Mesenchymal stem cell (in vitro differentiated cells and primary cell): ENCODE data around the gene SMIM22.

ENCODE experiments used
- DNase-seq: peaks from one replicate; pipeline ENCODE4 v3.0.0-alpha.2; 2013
- H2AFZ ChIP-seq: one replicate; pipeline ENCODE4 v1.6.1; 2013; ENCODE audit warnings: low read depth, mild to moderate bottlenecking, control low read depth, inconsistent platforms, low read length, moderate library complexity
- H2AK5ac ChIP-seq: 2 replicates; pipeline ENCODE4 v1.6.1; 2013; ENCODE audit warnings: low read length, moderate library complexity, mild to moderate bottlenecking, inconsistent platforms; ENCODE audit not compliant: severe bottlenecking
- H2BK120ac ChIP-seq: one replicate; pipeline ENCODE4 v1.6.1; 2013; ENCODE audit warnings: low read depth, mild to moderate bottlenecking, inconsistent platforms, low read length, moderate library complexity
- H2BK12ac ChIP-seq, 2 experiments: one replicate each; pipeline ENCODE4 v1.6.1; 2013; ENCODE audit warnings: inconsistent platforms in 2 of 2, low read length in 2 of 2, mild to moderate bottlenecking in 2 of 2, moderate library complexity in 2 of 2, control low read depth in 1 of 2
- H2BK15ac ChIP-seq: one replicate; pipeline ENCODE4 v1.6.1; 2013; ENCODE audit warnings: mild to moderate bottlenecking, low read depth, inconsistent platforms; ENCODE audit not compliant: poor library complexity, severe bottlenecking
- H2BK5ac ChIP-seq: 2 replicates; pipeline ENCODE4 v1.6.1; 2013; ENCODE audit warnings: low read depth, mild to moderate bottlenecking, low read length, control low read depth, inconsistent platforms; ENCODE audit not compliant: poor library complexity, severe bottlenecking
- H3K14ac ChIP-seq, 2 experiments: one replicate each; pipeline ENCODE4 v1.6.1; 2013; ENCODE audit warnings: inconsistent platforms in 2 of 2, low read length in 2 of 2, control low read depth in 1 of 2, mild to moderate bottlenecking in 1 of 2, moderate library complexity in 1 of 2
- H3K18ac ChIP-seq, 2 experiments: one replicate each; pipeline ENCODE4 v1.6.1; 2013; ENCODE audit warnings: inconsistent platforms in 2 of 2, low read length in 2 of 2, control low read depth in 1 of 2, low read depth in 1 of 2, mild to moderate bottlenecking in 1 of 2
- H3K23ac ChIP-seq, 2 experiments: one replicate each; pipeline ENCODE4 v1.6.1; 2013; ENCODE audit warnings: inconsistent platforms in 2 of 2, low read length in 2 of 2, mild to moderate bottlenecking in 2 of 2, moderate library complexity in 2 of 2, control low read depth in 1 of 2
- H3K27ac ChIP-seq: 2 replicates; pipeline ENCODE4 v1.5.1; 2013; ENCODE audit warnings: mild to moderate bottlenecking, moderate library complexity, low read length, control low read depth, inconsistent platforms; ENCODE audit not compliant: poor library complexity, severe bottlenecking
- H3K27me3 ChIP-seq, 2 experiments: 2 replicates each; pipeline versions ENCODE4 v1.6.1 to v1.7.0; 2013; ENCODE audit warnings: low read length in 2 of 2, mild to moderate bottlenecking in 2 of 2, moderate library complexity in 2 of 2, control low read depth in 1 of 2, inconsistent platforms in 1 of 2; ENCODE audit not compliant: control insufficient read depth in 1 of 2, insufficient read depth in 1 of 2
- H3K36me3 ChIP-seq, 2 experiments: 2 replicates each; pipeline versions ENCODE4 v1.6.1 to v1.7.0; 2013; ENCODE audit warnings: low read length in 2 of 2, control low read depth in 1 of 2, inconsistent platforms in 1 of 2, low read depth in 1 of 2, mild to moderate bottlenecking in 1 of 2; ENCODE audit not compliant: insufficient read depth in 2 of 2, control insufficient read depth in 1 of 2
- H3K4ac ChIP-seq, 2 experiments: one replicate each; pipeline ENCODE4 v1.6.1; 2013; ENCODE audit warnings: inconsistent platforms in 2 of 2, low read length in 2 of 2, mild to moderate bottlenecking in 2 of 2, moderate library complexity in 2 of 2, control low read depth in 1 of 2, low read depth in 1 of 2
- H3K4me1 ChIP-seq: 2 replicates; pipeline ENCODE4 v1.6.1; 2013; ENCODE audit warnings: low read depth, low read length, control low read depth; ENCODE audit not compliant: control insufficient read depth, insufficient read depth
- H3K4me2 ChIP-seq: 2 replicates; pipeline ENCODE4 v1.6.1; 2013; ENCODE audit warnings: low read length, mild to moderate bottlenecking, inconsistent platforms; ENCODE audit not compliant: poor library complexity, severe bottlenecking
- H3K4me3 ChIP-seq, 2 experiments: 2 replicates each; pipeline versions ENCODE4 v1.5.1 to v1.7.0; 2013; ENCODE audit warnings: low read length in 2 of 2, mild to moderate bottlenecking in 2 of 2, control low read depth in 1 of 2, low read depth in 1 of 2; ENCODE audit not compliant: insufficient read depth in 1 of 2
- H3K79me1 ChIP-seq: replicated peaks from 2 replicates; pipeline ENCODE4 v1.6.1; 2013; ENCODE audit warnings: mild to moderate bottlenecking, control low read depth, low read length, inconsistent platforms; ENCODE audit not compliant: poor library complexity, severe bottlenecking
- H3K9ac ChIP-seq: 2 replicates; pipeline ENCODE4 v1.7.0; 2013; ENCODE audit warnings: mild to moderate bottlenecking, low read length, moderate library complexity
- H3K9me3 ChIP-seq: 2 replicates; pipeline ENCODE4 v1.7.0; 2013; ENCODE audit warnings: mild to moderate bottlenecking, low read length; ENCODE audit not compliant: control insufficient read depth
- H4K8ac ChIP-seq: one replicate; pipeline ENCODE4 v1.6.1; 2013; ENCODE audit warnings: inconsistent platforms, mild to moderate bottlenecking, low read length, moderate library complexity
- H4K91ac ChIP-seq: one replicate; pipeline ENCODE4 v1.6.1; 2013; ENCODE audit warnings: mild to moderate bottlenecking, low read length, inconsistent platforms
- WGBS: methylation state at CpG from one replicate; pipeline ENCODE4 v1.1.7; 2013; ENCODE audit warnings: mixed read lengths; 5-methylcytosine and 5-hydroxymethylcytosine counted together

The SMIM22 gene

GRCh38 chr16:4772351-4772750 lies 22.8 kb upstream of the SMIM22 start:
- Histone ChIP-seq H2BK5ac (no peak overlapping the region), H3K36me3 (no peaks in the 10 kb centered on the region), H4K8ac (no peak overlapping the region), H4K91ac (no peak overlapping the region), H2AFZ (no peak overlapping the region), H3K4me1 (peaks cover 3% of the 10 kb centered on the region), H2BK15ac (no peak overlapping the region), H2BK12ac (no peak overlapping the region), H2BK120ac (no peak overlapping the region), H3K23ac (no peak overlapping the region), H3K9me3 (no peaks in the 10 kb centered on the region), H3K79me1 (peaks cover 1% of the 10 kb centered on the region), H3K14ac (no peak overlapping the region), H2AK5ac (no peak overlapping the region), H3K18ac (no peak overlapping the region), H3K9ac (no peak overlapping the region), H3K27ac (no peak overlapping the region), H3K4me3 (no peak overlapping the region), H3K4me2 (no peak overlapping the region), H3K27me3 (no peaks in the 10 kb centered on the region), H3K4ac (no peak overlapping the region)
- WGBS = 83% methylated on average over 3 of the region's 5 CpGs
- DNase-seq = no peak

GRCh38 chr16:4775005-4775404 lies 20.2 kb upstream of the SMIM22 start:
- no peak overlapping the region for H2BK5ac ChIP-seq
- no peaks in the 10 kb centered on the region for H3K4me1 ChIP-seq
- H2BK15ac ChIP-seq = no peak overlapping the region
- H3K9me3 ChIP-seq = no peaks in the 10 kb centered on the region
- no peaks in the 10 kb centered on the region for H3K36me3 ChIP-seq
- no peak overlapping the region for H3K18ac ChIP-seq
- H3K9ac ChIP-seq = no peak overlapping the region
- H2BK12ac ChIP-seq = no peak overlapping the region
- 96% methylated on average over 13 of the region's 13 CpGs for WGBS
- no peak overlapping the region for H4K8ac ChIP-seq
- H2AK5ac ChIP-seq = no peak overlapping the region
- no peak overlapping the region for H3K23ac ChIP-seq
- no peak overlapping the region for H2AFZ ChIP-seq
- no peaks in the 10 kb centered on the region for H3K79me1 ChIP-seq
- H3K4me3 ChIP-seq = no peak overlapping the region
- no peak overlapping the region for H3K4me2 ChIP-seq
- peak overlapping the region; percentile 29 for H4K91ac ChIP-seq
- no peaks in the 10 kb centered on the region for H3K27me3 ChIP-seq
- DNase-seq = no peak
- no peak overlapping the region for H3K14ac ChIP-seq
- H3K27ac ChIP-seq = no peak overlapping the region
- no peak overlapping the region for H2BK120ac ChIP-seq
- H3K4ac ChIP-seq = no peak overlapping the region

GRCh38 chr16:4776141-4776705 lies 18.9 kb upstream of the SMIM22 start:
- Histone ChIP-seq H3K27ac (no peak overlapping the region), H3K4me2 (no peak overlapping the region), H3K4me1 (no peaks in the 10 kb centered on the region), H2BK5ac (no peak overlapping the region), H3K4me3 (no peak overlapping the region), H3K23ac (no peak overlapping the region), H3K9me3 (no peaks in the 10 kb centered on the region), H2BK15ac (no peak overlapping the region), H3K18ac (no peak overlapping the region), H3K14ac (no peak overlapping the region), H3K36me3 (no peaks in the 10 kb centered on the region), H3K27me3 (no peaks in the 10 kb centered on the region), H2BK12ac (no peak overlapping the region), H3K4ac (no peak overlapping the region), H2AK5ac (no peak overlapping the region), H4K8ac (no peak overlapping the region), H3K79me1 (no peaks in the 10 kb centered on the region), H4K91ac (peak overlapping the region; percentile 8), H2AFZ (no peak overlapping the region), H3K9ac (no peak overlapping the region), H2BK120ac (no peak overlapping the region)
- no peak for DNase-seq
- WGBS = 94% methylated on average over 2 of the region's 2 CpGs

GRCh38 chr16:4777339-4778049 lies 17.7 kb upstream of the SMIM22 start:
- Histone ChIP-seq H3K27me3 (no peaks in the 10 kb centered on the region), H3K4me1 (no peaks in the 10 kb centered on the region), H3K27ac (no peak overlapping the region), H2AFZ (no peak overlapping the region), H3K23ac (no peak overlapping the region), H3K9ac (no peak overlapping the region), H2BK15ac (no peak overlapping the region), H3K4me2 (no peak overlapping the region), H3K36me3 (no peaks in the 10 kb centered on the region), H2BK120ac (no peak overlapping the region), H3K9me3 (no peaks in the 10 kb centered on the region), H2BK5ac (no peak overlapping the region), H3K18ac (no peak overlapping the region), H3K4me3 (no peak overlapping the region), H3K79me1 (no peaks in the 10 kb centered on the region), H3K14ac (no peak overlapping the region), H3K4ac (no peak overlapping the region), H4K8ac (no peak overlapping the region), H2BK12ac (no peak overlapping the region), H2AK5ac (no peak overlapping the region), H4K91ac (no peak overlapping the region)
- 87% methylated on average over 15 of the region's 17 CpGs for whole genome bisulfite sequencing
- DNase-seq = no peak
